Thyroid gland (tissue), 4 donors: ENCODE measurements around the gene DES. TPM values are rescaled to one million over a fixed set of nuclear protein-coding genes. Genes with fewer than 3 reads are reported as not detected.

ENCODE experiments used
- DNase-seq, 2 donors: peaks; one replicate each; pipeline ENCODE4 v3.0.0-alpha.2; 2019
- H3K27ac ChIP-seq, 3 donors: fragments of 200-600 bp; sonication (generic); 1 replicate in 2 of 3; 2 replicates in 1 of 3; pipeline ENCODE4 v1.5.1; 2016 to 2019; ENCODE audit warnings: mild to moderate bottlenecking in 1 of 3, moderate library complexity in 1 of 3
- H3K27me3 ChIP-seq: fragments of 200-600 bp; sonication (generic); one replicate; pipeline ENCODE4 v1.5.1; 2019
- H3K36me3 ChIP-seq, 2 donors: fragments of 200-600 bp; sonication (generic); one replicate each; pipeline ENCODE4 v1.5.1; 2016 to 2019
- H3K4me1 ChIP-seq, 2 donors: fragments of 200-600 bp; sonication (generic); one replicate each; pipeline ENCODE4 v1.5.1; 2017 to 2019
- H3K4me3 ChIP-seq, 3 donors: fragments of 200-600 bp; sonication (generic); replicated peaks in 1 of 3; 1 replicate in 2 of 3; 2 replicates in 1 of 3; pipeline ENCODE4 v1.5.1; 2016; ENCODE audit warnings: mild to moderate bottlenecking in 1 of 3
- H3K9me3 ChIP-seq: fragments of 200-600 bp; sonication (generic); one replicate; pipeline ENCODE4 v1.5.1; 2017
- POLR2A ChIP-seq, 2 donors: fragments of 450-650 bp; IDR thresholded peaks; one replicate each; pipeline ENCODE4 v1.6.1; 2017; ENCODE audit warnings: antibody characterized with exemption in 2 of 2, mild to moderate bottlenecking in 2 of 2, moderate library complexity in 1 of 2
- WGBS, 2 donors: methylation state at CpG; one replicate each; pipeline ENCODE4 v1.1.5; 2017; 5-methylcytosine and 5-hydroxymethylcytosine counted together
- intact Hi-C: fragments of 100-400 bp; cut with DNase I; formaldehyde crosslinking; loops from one replicate; pipeline ENCODE4 v1.15.1; 2023
- total RNA-seq, 4 donors: library from RNA; depleted of rRNA; stranded (reverse); fragments of >200 nt; gene quantifications; one replicate each; pipeline ENCODE4 v1.2.3, GENCODE V29; 2016
- TF ChIP-seq, protein P1 (sequence below), 6 experiments: fragments of 200-600 bp in 3 of 6; fragments of 450-650 bp in 3 of 6; sonication (generic) in 3 of 6; IDR thresholded peaks; one replicate each; pipeline ENCODE4 v1.5.1; 2016 to 2019; ENCODE audit warnings: antibody characterized with exemption in 6 of 6, mild to moderate bottlenecking in 2 of 6, inconsistent platforms in 1 of 6, moderate library complexity in 1 of 6

The DES gene
- total RNA-seq, 4 donors from 2014 or later, result 26.7 to 54.4 (median 28.7) TPM

DNA sequence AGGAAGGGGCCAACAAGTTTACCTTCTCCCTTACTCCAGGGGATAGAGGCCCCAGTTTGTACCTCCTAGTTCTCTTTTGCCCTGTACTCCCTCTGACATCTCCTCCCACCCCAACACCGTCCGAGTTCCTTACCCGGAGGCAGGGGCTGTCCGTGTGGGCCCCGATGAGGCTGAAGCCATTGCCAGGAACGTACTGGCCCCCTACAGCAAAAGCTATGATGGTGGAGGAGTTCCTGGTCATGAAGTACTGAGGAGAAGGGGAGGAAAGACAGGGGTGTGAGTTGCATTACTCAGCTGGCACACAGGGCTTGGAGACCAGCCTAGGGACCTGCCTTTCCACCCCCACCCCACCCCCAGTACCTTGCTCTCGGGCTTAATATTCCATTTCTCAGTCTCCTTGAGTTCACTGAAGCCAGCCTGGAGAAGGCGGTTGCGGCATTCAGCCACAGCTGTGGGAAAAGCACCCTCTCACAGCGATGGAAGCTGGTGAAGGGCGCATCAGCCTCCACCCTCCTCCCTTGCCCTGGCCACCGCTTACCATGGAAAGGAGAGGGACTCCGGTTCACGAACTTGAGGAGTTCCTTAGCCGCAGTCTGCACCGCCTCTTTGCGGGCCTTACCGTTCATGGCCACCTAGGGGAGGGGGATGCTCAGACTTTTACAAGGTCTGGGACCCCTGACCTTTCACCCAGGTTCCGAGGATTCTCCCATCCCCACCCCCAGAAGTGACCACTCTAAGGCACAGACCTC lies 31.5 kb upstream of the DES start:
- Histone ChIP-seq H3K27ac (peak overlapping the region; percentile 91 to 97 (median 93)), H3K4me1 (peaks cover 8 to 13% of the 10 kb centered on the region in 2 donors), H3K36me3 (peaks cover 20 to 22% of the 10 kb centered on the region in 2 donors), H3K27me3 (no peaks in the 10 kb centered on the region), H3K4me3 (peak overlapping the region; percentile 49 to 97 (median 79)), H3K9me3 (no peaks in the 10 kb centered on the region)
- 38 to 39% methylated on average over 15 to 17 of the region's 19 CpGs for WGBS, 2 donors
- intact Hi-C loops, result loop anchor here (5.0 to 10.0 kb wide), 2 partner anchors 111 to 222 kb away; partner anchors contain the start of genes GMPPA and NHEJ1
- TF ChIP-seq POLR2A (IDR thresholded peaks at IDR 0.05), result no peak
- TF ChIP-seq, protein P1, sequence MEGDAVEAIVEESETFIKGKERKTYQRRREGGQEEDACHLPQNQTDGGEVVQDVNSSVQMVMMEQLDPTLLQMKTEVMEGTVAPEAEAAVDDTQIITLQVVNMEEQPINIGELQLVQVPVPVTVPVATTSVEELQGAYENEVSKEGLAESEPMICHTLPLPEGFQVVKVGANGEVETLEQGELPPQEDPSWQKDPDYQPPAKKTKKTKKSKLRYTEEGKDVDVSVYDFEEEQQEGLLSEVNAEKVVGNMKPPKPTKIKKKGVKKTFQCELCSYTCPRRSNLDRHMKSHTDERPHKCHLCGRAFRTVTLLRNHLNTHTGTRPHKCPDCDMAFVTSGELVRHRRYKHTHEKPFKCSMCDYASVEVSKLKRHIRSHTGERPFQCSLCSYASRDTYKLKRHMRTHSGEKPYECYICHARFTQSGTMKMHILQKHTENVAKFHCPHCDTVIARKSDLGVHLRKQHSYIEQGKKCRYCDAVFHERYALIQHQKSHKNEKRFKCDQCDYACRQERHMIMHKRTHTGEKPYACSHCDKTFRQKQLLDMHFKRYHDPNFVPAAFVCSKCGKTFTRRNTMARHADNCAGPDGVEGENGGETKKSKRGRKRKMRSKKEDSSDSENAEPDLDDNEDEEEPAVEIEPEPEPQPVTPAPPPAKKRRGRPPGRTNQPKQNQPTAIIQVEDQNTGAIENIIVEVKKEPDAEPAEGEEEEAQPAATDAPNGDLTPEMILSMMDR (IDR thresholded peaks at IDR 0.05), result no peak
- DNase-seq, result no peak

DNA sequence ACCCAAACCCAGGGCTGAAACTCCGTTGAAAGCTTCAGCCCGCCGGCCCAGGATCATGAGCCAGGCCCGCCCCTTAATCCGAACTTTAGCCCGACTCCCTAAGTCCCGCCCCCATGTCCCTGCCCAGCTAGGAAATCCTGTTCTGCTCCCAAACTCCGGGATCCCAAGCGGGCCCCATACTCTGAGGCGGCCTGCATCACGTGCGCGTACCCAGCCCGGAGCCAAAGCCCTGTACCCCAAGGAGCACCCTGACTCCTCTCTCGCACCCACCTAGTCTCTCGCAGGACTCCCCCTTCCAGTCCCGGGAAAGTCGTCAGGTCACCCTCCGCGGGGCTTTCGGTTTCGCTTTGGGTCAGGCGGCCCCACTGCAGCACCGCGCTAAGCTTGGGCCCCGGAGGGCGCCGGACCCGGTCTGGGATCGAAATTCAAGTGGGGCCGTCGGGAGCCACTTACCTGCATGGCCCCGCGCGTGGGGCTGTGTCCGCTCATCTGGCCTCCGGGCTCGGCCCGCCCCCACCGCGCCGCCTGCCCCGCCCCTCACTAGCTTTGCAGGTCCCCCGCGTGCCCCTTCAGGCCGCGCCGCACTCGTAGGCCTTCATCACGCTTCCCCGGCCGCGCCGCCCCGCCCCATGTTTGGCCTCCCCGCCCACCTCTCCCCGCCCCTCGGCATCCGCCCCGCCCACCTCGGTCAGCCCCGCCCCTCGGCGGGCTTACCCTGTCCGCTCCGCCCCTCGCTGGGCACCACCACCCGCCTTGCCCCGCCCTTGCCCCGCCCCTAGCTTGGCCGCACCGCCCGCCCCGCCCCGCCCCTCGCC lies 30.7 kb upstream of the DES start, which contains the start of gene DNPEP:
DNPEP (minus strand) TSS at position 607 of the 815 bp plus-strand sequence; CDS start at position 489, 118 bp downstream.
- H3K4me1 ChIP-seq, result peaks cover 8 to 13% of the 10 kb centered on the region in 2 donors
- intact Hi-C loops, result loop anchor here (5.0 to 10.0 kb wide), 2 partner anchors 110 to 223 kb away; partner anchors contain the start of genes GMPPA and NHEJ1
- peak within 1 kb of the TSS; percentile 49 to 97 (median 79) for H3K4me3 ChIP-seq
- peak in 1 of 2 donors; percentile 44 for TF ChIP-seq POLR2A (IDR thresholded peaks at IDR 0.05)
- TF ChIP-seq, protein P1 (IDR thresholded peaks at IDR 0.05), result peak in 1 of 6 experiments; percentile 8
- H3K27ac ChIP-seq, result peak within 1 kb of the TSS; percentile 91 to 97 (median 93)
- H3K36me3 ChIP-seq, result peaks cover 14 to 20% of the 10 kb centered on the region in 2 donors
- DNase-seq, result peak; percentile 89 to 91
- no peaks in the 10 kb centered on the region for H3K9me3 ChIP-seq
- 0% methylated on average over 20 to 22 of the region's 76 CpGs for WGBS, 2 donors
- H3K27me3 ChIP-seq, result no peaks in the 10 kb centered on the region

DNA sequence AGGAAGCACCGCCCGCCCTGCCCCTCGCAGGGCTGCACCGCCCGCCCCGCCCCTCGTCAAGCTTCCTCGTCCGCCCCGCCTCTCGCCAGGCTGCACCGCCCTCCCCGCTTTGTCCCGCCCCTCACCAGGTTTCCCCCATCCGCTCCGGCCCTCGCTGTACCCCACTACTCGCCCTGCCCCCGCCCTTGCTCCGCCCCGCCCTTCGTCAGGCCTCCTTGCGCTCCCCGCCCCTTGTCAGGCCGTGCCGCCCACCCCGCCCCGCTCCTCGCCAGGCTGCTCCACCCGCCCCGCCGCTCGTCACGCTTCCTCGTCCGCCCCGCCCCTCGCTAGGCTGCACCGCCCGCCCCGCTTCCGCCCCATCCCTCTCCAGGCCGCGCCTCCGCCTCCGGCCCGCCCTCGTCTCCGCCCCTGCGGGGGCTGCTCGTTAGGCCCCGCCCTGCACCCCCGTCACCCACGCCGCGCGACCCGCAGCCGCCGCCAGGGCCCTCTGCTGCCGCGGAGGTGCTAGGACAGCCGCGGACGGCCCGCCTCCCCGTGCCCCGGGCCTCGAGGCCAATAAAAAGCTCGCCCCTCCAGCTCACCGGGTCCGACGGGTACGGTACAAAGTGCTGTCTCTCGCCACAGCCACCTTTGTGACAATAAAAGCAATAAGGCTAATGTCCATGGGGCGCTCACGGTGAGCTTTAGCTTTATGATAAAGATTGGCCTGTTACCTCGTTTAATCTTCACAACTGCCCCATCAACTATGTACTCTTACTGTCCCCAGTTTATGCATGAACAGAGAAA lies 29.9 kb upstream of the DES start:
- H3K4me1 ChIP-seq, result peaks cover 8 to 13% of the 10 kb centered on the region in 2 donors
- peak overlapping the region in 1 of 3 donors; percentile 79 for H3K4me3 ChIP-seq
- H3K9me3 ChIP-seq, result no peaks in the 10 kb centered on the region
- peaks cover 13 to 16% of the 10 kb centered on the region in 2 donors for H3K36me3 ChIP-seq
- intact Hi-C loops, result loop anchor here (5.0 to 10.0 kb wide), 2 partner anchors 109 to 224 kb away; partner anchors contain the start of genes GMPPA and NHEJ1
- DNase-seq, result peak; percentile 99
- peak in 1 of 2 donors; percentile 34 for TF ChIP-seq POLR2A (IDR thresholded peaks at IDR 0.05)
- TF ChIP-seq, protein P1 (IDR thresholded peaks at IDR 0.05), result peak; percentile 40 to 93 (median 64)
- no peaks in the 10 kb centered on the region for H3K27me3 ChIP-seq
- H3K27ac ChIP-seq, result peak overlapping the region; percentile 49 to 81 (median 51)
- WGBS, 2 donors, result 3 to 4% methylated on average over 10 to 14 of the region's 78 CpGs

DNA sequence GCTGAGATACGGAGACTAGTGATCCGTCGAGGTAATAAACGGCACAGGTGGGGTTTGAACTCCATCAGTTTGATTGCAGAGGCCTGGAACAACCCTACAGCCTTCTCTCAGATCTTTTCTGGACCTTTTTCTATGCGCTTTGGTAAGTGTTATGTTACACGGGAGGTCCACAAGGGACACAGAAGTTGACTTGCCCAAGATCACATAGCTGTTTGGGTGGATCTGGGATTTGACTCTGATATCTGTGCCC lies 29.3 kb upstream of the DES start:
- no peaks in the 10 kb centered on the region for H3K9me3 ChIP-seq
- peak overlapping the region; percentile 49 to 81 (median 51) for H3K27ac ChIP-seq
- H3K36me3 ChIP-seq, result peaks cover 13 to 15% of the 10 kb centered on the region in 2 donors
- H3K4me3 ChIP-seq, result no peak overlapping the region
- H3K27me3 ChIP-seq, result no peaks in the 10 kb centered on the region
- 48 to 51% methylated on average over 6 of the region's 6 CpGs for WGBS, 2 donors
- H3K4me1 ChIP-seq, result peaks cover 8 to 13% of the 10 kb centered on the region in 2 donors
- TF ChIP-seq POLR2A (IDR thresholded peaks at IDR 0.05), result no peak
- TF ChIP-seq, protein P1 (IDR thresholded peaks at IDR 0.05), result no peak
- intact Hi-C loops, result loop anchor here (5.0 to 10.0 kb wide), 2 partner anchors 108 to 224 kb away; partner anchors contain the start of genes GMPPA and NHEJ1
- DNase-seq, result no peak
